Calu3 (cell line): ENCODE measurements around the gene SV2B. TPM values are rescaled to one million over a fixed set of nuclear protein-coding genes. Genes with fewer than 3 reads are reported as not detected.
"Not testable (repeated sequence)": the region's sequence is repeated elsewhere in the genome, so short reads cannot be mapped to it uniquely, and the experiment has no call there.

ENCODE experiments used
- BruUV-seq: library from RNA; stranded (reverse); fragments of 400-500 nt; replicated peaks from 2 replicates; lab custom pipeline; 2021; lab: Mats Ljungman, UMichigan
- CTCF ChIA-PET: fragments of 300-600 bp; sonication (Branson Sonifier 250); formaldehyde crosslinking; loops from one replicate; lab custom pipeline; 2022; ENCODE audit warnings: antibody characterized with exemption; lab: Charles Lee
- DNase-seq: peaks from one replicate; pipeline ENCODE4 v3.0.0; 2022
- H3K27ac Mint-ChIP-seq: one replicate; pipeline ENCODE4 v1.8.0; 2022; ENCODE audit warnings: mixed read lengths; ENCODE audit not compliant: unreplicated experiment
- H3K27me3 Mint-ChIP-seq: one replicate; pipeline ENCODE4 v1.8.0; 2022; ENCODE audit warnings: mixed read lengths; ENCODE audit not compliant: unreplicated experiment
- H3K36me3 Mint-ChIP-seq: one replicate; pipeline ENCODE4 v1.8.0; 2022; ENCODE audit warnings: mild to moderate bottlenecking, moderate library complexity, mixed read lengths; ENCODE audit not compliant: insufficient read depth, unreplicated experiment
- H3K4me1 Mint-ChIP-seq: one replicate; pipeline ENCODE4 v1.8.0; 2022; ENCODE audit warnings: mild to moderate bottlenecking, low read depth, mixed read lengths; ENCODE audit not compliant: unreplicated experiment
- H3K4me3 Mint-ChIP-seq: one replicate; pipeline ENCODE4 v1.8.0; 2022; ENCODE audit warnings: mild to moderate bottlenecking, low read depth, moderate library complexity, mixed read lengths; ENCODE audit not compliant: unreplicated experiment
- H3K9me3 Mint-ChIP-seq: one replicate; pipeline ENCODE4 v1.8.0; 2022; ENCODE audit warnings: low read depth, mixed read lengths; ENCODE audit not compliant: unreplicated experiment
- intact Hi-C: fragments of 100-400 bp; cut with micrococcal nuclease; formaldehyde crosslinking; loops from one replicate; pipeline ENCODE4 v1.10.0; 2022; ENCODE audit not compliant: unreplicated experiment
- total RNA-seq: library from RNA; stranded (reverse); gene quantifications from 2 replicates; pipeline ENCODE4 v1.2.3, GENCODE V29; 2022
- TF ChIP-seq, protein P1 (sequence below): fragments of 200-600 bp; IDR thresholded peaks from one replicate; pipeline ENCODE4 v1.8.0; 2022; ENCODE audit warnings: antibody characterized with exemption; ENCODE audit not compliant: unreplicated experiment

SV2B gene
- total RNA-seq, 1 experiment from 2014 or later: 2.2 TPM

DNA sequence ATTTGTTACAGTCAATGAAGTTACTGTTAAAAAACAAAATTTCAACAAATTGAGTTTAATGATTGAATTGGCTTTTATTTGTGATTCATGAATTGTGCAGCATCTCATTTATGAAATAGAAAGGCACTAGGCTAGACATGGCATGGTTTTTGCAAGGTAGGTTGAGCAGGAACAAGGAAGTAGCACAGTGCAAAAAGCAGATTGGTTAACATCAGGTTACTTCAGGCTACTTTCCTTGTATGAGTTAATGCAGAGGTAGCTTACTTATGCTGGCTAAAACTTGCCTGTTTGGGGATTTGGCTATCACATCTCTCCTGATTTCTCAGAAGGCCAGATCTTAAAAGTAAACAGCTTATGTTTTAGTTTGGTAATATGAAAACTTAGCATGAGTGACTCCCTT is 23.0 kb upstream of the SV2B start:
- H3K36me3 Mint-ChIP-seq: no peaks in the 10 kb centered on the region
- CTCF ChIA-PET: interaction anchor here (0.7 kb wide), 1 partner anchor 63 kb away, joined by 3 read pairs; no protein-coding TSS in a partner anchor
- no peaks in the 10 kb centered on the region for H3K9me3 Mint-ChIP-seq
- TF ChIP-seq, protein P1, sequence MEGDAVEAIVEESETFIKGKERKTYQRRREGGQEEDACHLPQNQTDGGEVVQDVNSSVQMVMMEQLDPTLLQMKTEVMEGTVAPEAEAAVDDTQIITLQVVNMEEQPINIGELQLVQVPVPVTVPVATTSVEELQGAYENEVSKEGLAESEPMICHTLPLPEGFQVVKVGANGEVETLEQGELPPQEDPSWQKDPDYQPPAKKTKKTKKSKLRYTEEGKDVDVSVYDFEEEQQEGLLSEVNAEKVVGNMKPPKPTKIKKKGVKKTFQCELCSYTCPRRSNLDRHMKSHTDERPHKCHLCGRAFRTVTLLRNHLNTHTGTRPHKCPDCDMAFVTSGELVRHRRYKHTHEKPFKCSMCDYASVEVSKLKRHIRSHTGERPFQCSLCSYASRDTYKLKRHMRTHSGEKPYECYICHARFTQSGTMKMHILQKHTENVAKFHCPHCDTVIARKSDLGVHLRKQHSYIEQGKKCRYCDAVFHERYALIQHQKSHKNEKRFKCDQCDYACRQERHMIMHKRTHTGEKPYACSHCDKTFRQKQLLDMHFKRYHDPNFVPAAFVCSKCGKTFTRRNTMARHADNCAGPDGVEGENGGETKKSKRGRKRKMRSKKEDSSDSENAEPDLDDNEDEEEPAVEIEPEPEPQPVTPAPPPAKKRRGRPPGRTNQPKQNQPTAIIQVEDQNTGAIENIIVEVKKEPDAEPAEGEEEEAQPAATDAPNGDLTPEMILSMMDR: no peak
- H3K4me3 Mint-ChIP-seq: no peak overlapping the region
- no TSS peak for BruUV-seq
- DNase-seq: no peak
- H3K27me3 Mint-ChIP-seq: peaks cover 34% of the 10 kb centered on the region
- intact Hi-C loops: no loop called here
- H3K27ac Mint-ChIP-seq: no peak overlapping the region
- no peaks in the 10 kb centered on the region for H3K4me1 Mint-ChIP-seq

DNA sequence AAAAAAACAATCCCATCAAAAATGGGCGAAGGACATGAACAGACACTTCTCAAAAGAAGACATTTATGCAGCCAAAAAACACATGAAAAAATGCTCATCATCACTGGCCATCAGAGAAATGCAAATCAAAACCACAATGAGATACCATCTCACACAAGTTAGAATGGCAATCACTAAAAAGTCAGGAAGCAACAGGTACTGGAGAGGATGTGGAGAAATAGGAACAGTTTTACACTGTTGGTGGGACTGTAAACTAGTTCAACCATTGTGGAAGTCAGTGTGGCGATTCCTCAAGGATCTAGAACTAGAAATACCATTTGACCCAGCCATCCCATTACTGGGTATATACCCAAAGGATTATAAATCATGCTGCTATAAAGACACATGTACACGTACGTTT is 6.2 kb upstream of the SV2B start:
- H3K9me3 Mint-ChIP-seq, intact Hi-C loops, DNase-seq, BruUV-seq, CTCF ChIA-PET, H3K36me3 Mint-ChIP-seq, H3K27ac Mint-ChIP-seq, H3K4me1 Mint-ChIP-seq, H3K4me3 Mint-ChIP-seq: not testable (repeated sequence)
- H3K27me3 Mint-ChIP-seq: peaks cover 68% of the 10 kb centered on the region

DNA sequence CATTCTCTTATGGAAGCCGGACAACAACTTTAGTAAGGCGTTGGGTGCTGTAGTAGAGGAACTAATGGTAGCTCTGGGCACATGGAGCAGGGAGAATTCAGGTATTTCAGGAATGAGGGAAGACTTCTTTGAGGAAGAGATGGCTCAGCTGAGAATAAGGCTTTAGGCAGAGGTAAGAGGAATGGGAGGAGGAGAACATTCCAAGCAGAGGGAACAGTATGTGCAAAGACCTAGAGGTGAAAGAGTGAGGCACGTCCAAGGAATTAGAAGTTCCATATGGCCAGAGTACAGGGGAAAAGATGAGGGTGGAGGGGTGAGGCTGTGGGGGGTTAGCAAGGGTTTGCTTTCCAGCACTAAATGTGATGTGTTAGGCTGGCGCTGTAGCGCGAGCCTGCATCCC is 1.6 kb upstream of the SV2B start:
- no peaks in the 10 kb centered on the region for H3K9me3 Mint-ChIP-seq
- TF ChIP-seq, protein P1: no peak
- H3K4me1 Mint-ChIP-seq: peaks cover 28% of the 10 kb centered on the region
- no TSS peak for BruUV-seq
- intact Hi-C loops: no loop called here
- H3K27ac Mint-ChIP-seq: no peak overlapping the region
- no peak for DNase-seq
- peaks cover 9% of the 10 kb centered on the region for H3K36me3 Mint-ChIP-seq
- CTCF ChIA-PET: interaction anchor here (0.6 kb wide), 1 partner anchor 36 kb away, joined by 9 read pairs; no protein-coding TSS in a partner anchor
- H3K27me3 Mint-ChIP-seq: peaks cover 79% of the 10 kb centered on the region
- peak overlapping the region; percentile 22 for H3K4me3 Mint-ChIP-seq

DNA sequence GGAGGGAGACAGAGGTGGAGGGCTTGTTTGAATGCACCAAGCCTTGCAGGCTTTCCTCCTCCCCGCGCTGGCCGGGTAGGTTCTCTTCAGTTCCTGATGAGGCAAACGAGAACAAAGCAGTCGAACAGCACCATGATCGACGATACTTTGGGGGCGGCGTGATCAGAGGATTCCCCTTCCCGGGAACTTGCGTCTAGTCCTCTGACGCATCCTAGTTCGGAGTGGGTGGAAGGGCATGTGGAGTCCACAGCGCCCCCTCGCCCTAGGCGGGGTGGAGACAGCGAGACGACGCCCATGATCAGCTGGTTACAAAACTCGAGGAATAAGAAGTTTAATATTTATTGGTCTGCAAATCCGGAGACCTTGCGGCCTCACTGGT is 452 bp upstream of the SV2B start:
- Mint-ChIP-seq H3K27me3 (peaks cover 75% of the 10 kb centered on the region), H3K4me1 (peaks cover 40% of the 10 kb centered on the region), H3K9me3 (no peaks in the 10 kb centered on the region), H3K4me3 (peak overlapping the region; percentile 79), H3K27ac (no peak overlapping the region), H3K36me3 (peaks cover 9% of the 10 kb centered on the region)
- DNase-seq: peak; percentile 56
- CTCF ChIA-PET: interaction anchor here (0.6 to 1.0 kb wide), 3 partner anchors 15 to 898 kb away, joined by 3 to 5 read pairs (median 4); no protein-coding TSS in a partner anchor
- BruUV-seq: no TSS peak
- intact Hi-C loops: no loop called here
- TF ChIP-seq, protein P1: no peak

DNA sequence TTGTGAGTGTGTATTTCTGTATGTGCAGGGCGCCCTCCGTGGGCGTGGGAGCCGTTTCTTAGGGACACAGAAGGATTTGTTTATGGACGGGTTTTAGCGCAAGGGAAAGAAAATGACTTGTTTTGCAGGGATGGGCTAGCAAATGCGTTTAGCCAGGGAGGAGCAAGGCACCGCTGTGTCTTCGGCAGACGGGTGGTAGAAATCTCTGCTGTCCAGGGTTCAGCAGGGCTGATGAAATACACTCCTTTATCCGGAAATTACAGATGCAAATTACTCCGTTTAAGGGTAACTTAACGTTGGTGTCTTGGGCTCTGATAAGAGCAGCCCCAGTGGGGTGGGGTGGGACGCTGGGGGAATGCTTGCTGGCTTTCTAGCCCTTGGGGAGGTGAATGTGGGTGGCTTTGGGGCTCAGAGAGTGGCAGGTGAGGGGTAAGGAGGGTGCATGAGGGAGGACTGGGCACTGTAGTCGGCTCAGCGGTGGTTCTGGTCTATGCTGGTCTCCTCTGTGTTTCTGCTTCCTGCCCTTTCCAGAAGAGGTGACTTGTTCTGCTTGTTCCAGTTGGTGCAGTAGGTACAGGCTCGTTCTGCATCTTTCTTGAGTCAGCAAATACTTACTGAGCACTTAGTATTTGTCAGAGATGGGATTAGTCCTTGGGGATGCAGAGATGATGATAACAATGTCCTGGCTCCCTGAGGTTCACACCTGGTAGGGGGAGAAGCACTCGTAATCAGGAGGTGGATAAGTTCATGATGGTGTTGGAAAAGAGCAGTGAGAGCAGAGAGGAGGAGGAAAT is 954 bp downstream of the SV2B start:
- no TSS peak for BruUV-seq
- Mint-ChIP-seq H3K36me3 (peaks cover 9% of the 10 kb centered on the region), H3K27me3 (peaks cover 67% of the 10 kb centered on the region), H3K9me3 (no peaks in the 10 kb centered on the region), H3K4me3 (peak overlapping the region; percentile 79), H3K27ac (no peak overlapping the region), H3K4me1 (peaks cover 40% of the 10 kb centered on the region)
- intact Hi-C loops: no loop called here
- TF ChIP-seq, protein P1: no peak
- DNase-seq: no peak
- CTCF ChIA-PET: interaction anchor here (0.6 to 1.1 kb wide), 3 partner anchors 8 to 206 kb away, joined by 5 read pairs; no protein-coding TSS in a partner anchor
